MM.1S (cell line): ENCODE results near the gene CCDC93.

ENCODE experiments used
- CTCF ChIP-seq: fragments of 300-600 bp; sonication (generic); IDR thresholded peaks from 2 replicates; pipeline ENCODE4 v1.5.1; 2016; ENCODE audit warnings: antibody characterized with exemption, low read length, mixed read lengths
- EZH2 ChIP-seq: fragments of 300-600 bp; sonication (generic); optimal IDR thresholded peaks from 2 replicates; pipeline ENCODE3; 2017; ENCODE audit warnings: low read depth, mild to moderate bottlenecking, antibody characterized with exemption, low read length, mixed read lengths
- EZH2phosphoT487 ChIP-seq: fragments of 300-600 bp; sonication (generic); IDR thresholded peaks from 2 replicates; pipeline ENCODE4 v1.6.1; 2018; ENCODE audit warnings: antibody characterized with exemption, low read length

GRCh38 chr2:117996525-117996924, 17.3 kb downstream of the CCDC93 start:
- no peak for TF ChIP-seq CTCF
- TF ChIP-seq EZH2 = no peak
- TF ChIP-seq EZH2phosphoT487 = no peak
